ENCODE data around the gene ROR2. TPM values are rescaled to one million over a fixed set of nuclear protein-coding genes. Genes with fewer than 3 reads are reported as not detected.

ROR2 gene
- total and polyA plus RNA-seq, 2 of the 13 experiments (the other 11 are each of a cell fraction or from before 2014, with no cell fraction given), result not detected

DNA sequence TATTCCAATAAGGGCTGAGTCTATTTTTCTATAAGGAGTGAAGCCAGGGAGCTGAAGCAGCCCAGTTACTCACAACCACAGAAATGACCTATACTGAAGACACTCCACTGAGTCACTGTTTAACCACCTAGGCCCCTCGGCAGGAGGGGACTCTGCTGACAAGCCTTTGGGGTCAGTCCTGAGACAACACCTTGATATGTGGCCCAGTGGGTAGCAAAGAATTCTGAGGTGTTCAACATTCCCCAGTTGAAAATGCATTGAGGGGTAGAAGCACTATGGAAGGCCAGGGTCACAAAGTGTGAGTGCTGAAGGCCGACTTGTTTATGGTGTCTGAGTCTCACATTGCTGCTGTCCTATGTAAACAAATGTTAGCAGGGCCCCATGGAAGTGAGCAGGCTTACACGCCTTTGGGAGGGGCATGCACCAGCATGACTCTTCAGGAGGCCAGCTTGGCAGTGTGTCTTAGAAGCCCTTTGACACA is 413.8 kb downstream of the ROR2 start (continued):
- no peak for TF ChIP-seq MEF2D (CRISPR knock-in tag; IDR thresholded peaks at IDR 0.05)
- no peak for TF ChIP-seq SMAD9 (CRISPR knock-in tag; IDR thresholded peaks at IDR 0.05)
- TF ChIP-seq, protein P1, sequence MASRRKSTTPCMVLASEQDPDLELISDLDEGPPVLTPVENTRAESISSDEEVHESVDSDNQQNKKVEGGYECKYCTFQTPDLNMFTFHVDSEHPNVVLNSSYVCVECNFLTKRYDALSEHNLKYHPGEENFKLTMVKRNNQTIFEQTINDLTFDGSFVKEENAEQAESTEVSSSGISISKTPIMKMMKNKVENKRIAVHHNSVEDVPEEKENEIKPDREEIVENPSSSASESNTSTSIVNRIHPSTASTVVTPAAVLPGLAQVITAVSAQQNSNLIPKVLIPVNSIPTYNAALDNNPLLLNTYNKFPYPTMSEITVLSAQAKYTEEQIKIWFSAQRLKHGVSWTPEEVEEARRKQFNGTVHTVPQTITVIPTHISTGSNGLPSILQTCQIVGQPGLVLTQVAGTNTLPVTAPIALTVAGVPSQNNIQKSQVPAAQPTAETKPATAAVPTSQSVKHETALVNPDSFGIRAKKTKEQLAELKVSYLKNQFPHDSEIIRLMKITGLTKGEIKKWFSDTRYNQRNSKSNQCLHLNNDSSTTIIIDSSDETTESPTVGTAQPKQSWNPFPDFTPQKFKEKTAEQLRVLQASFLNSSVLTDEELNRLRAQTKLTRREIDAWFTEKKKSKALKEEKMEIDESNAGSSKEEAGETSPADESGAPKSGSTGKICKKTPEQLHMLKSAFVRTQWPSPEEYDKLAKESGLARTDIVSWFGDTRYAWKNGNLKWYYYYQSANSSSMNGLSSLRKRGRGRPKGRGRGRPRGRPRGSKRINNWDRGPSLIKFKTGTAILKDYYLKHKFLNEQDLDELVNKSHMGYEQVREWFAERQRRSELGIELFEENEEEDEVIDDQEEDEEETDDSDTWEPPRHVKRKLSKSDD (CRISPR knock-in tag; IDR thresholded peaks at IDR 0.05; ENCODE audit: low read depth), result no peak
- peak; percentile 38; the same call in 1 of the 2 replicates for TF ChIP-seq TBX2 (CRISPR knock-in tag; IDR thresholded peaks at IDR 0.05; ENCODE audit: borderline replicate concordance)
- TF ChIP-seq, protein P2, sequence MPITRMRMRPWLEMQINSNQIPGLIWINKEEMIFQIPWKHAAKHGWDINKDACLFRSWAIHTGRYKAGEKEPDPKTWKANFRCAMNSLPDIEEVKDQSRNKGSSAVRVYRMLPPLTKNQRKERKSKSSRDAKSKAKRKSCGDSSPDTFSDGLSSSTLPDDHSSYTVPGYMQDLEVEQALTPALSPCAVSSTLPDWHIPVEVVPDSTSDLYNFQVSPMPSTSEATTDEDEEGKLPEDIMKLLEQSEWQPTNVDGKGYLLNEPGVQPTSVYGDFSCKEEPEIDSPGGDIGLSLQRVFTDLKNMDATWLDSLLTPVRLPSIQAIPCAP (CRISPR knock-in tag; IDR thresholded peaks at IDR 0.05; ENCODE audit: low read depth), result no peak
- TF ChIP-seq, protein P3, sequence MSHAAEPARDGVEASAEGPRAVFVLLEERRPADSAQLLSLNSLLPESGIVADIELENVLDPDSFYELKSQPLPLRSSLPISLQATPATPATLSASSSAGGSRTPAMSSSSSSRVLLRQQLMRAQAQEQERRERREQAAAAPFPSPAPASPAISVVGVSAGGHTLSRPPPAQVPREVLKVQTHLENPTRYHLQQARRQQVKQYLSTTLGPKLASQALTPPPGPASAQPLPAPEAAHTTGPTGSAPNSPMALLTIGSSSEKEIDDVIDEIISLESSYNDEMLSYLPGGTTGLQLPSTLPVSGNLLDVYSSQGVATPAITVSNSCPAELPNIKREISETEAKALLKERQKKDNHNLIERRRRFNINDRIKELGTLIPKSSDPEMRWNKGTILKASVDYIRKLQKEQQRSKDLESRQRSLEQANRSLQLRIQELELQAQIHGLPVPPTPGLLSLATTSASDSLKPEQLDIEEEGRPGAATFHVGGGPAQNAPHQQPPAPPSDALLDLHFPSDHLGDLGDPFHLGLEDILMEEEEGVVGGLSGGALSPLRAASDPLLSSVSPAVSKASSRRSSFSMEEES (CRISPR knock-in tag; IDR thresholded peaks at IDR 0.05), result no peak
- TF ChIP-seq KLF15 (CRISPR knock-in tag; IDR thresholded peaks at IDR 0.05; ENCODE audit: borderline replicate concordance), result no peak
- no peak for TF ChIP-seq ZC3H13 (CRISPR knock-in tag; IDR thresholded peaks at IDR 0.05)
- no peak for TF ChIP-seq ZNF891 (CRISPR knock-in tag; IDR thresholded peaks at IDR 0.05)
- TF ChIP-seq SMARCC2 (IDR thresholded peaks at IDR 0.05), result no peak
- peak; percentile 66 for TF ChIP-seq GATAD2A (CRISPR knock-in tag; IDR thresholded peaks at IDR 0.05)
- no peak for TF ChIP-seq SRSF1 (optimal IDR thresholded peaks at IDR 0.05; ENCODE audit: low read depth, low read length)
- no peak for TF ChIP-seq ETV5 (CRISPR knock-in tag; IDR thresholded peaks at IDR 0.05; ENCODE audit: borderline replicate concordance)
- no peak for TF ChIP-seq ZNF296 (CRISPR knock-in tag; conservative IDR thresholded peaks at IDR 0.05)
- no peak for TF ChIP-seq RFXANK (CRISPR knock-in tag; IDR thresholded peaks at IDR 0.05)
- no peak for TF ChIP-seq ZNF431 (CRISPR knock-in tag; IDR thresholded peaks at IDR 0.05; ENCODE audit: borderline replicate concordance, low read depth)
- no peak for TF ChIP-seq NFATC3 (CRISPR knock-in tag; IDR thresholded peaks at IDR 0.05)
- no peak for TF ChIP-seq MLLT10 (CRISPR knock-in tag; IDR thresholded peaks at IDR 0.05)
- no peak for TF ChIP-seq SAP130 (CRISPR knock-in tag; IDR thresholded peaks at IDR 0.05; ENCODE audit: low read depth)
- TF ChIP-seq MIER2 (CRISPR knock-in tag; IDR thresholded peaks at IDR 0.05), result peak; percentile 91
- no peak for TF ChIP-seq ZNF251 (CRISPR knock-in tag; IDR thresholded peaks at IDR 0.05)
- no peak for TF ChIP-seq GATAD1 (CRISPR knock-in tag; IDR thresholded peaks at IDR 0.05)
- no peak for TF ChIP-seq NR1H2 (CRISPR knock-in tag; IDR thresholded peaks at IDR 0.05; ENCODE audit: borderline replicate concordance, low read depth)
- TF ChIP-seq ZNF225 (CRISPR knock-in tag; IDR thresholded peaks at IDR 0.05), result no peak
- TF ChIP-seq RBAK (CRISPR knock-in tag; IDR thresholded peaks at IDR 0.05), result no peak
- TF ChIP-seq ZNF468 (CRISPR knock-in tag; IDR thresholded peaks at IDR 0.05), result no peak
- no peak for TF ChIP-seq ZNF589 (CRISPR knock-in tag; conservative IDR thresholded peaks at IDR 0.05)
- TF ChIP-seq, protein P4, sequence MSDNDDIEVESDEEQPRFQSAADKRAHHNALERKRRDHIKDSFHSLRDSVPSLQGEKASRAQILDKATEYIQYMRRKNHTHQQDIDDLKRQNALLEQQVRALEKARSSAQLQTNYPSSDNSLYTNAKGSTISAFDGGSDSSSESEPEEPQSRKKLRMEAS (IDR thresholded peaks at IDR 0.05), result 0 out of 2 replicates have a peak, but pooled peaks have one; percentile 18
- TF ChIP-seq DNMT1 (CRISPR knock-in tag; IDR thresholded peaks at IDR 0.05), result no peak
- TF ChIP-seq POGZ (CRISPR knock-in tag; IDR thresholded peaks at IDR 0.05), result 0 out of 2 replicates have a peak, but pooled peaks have one; percentile 12
